Right lobe of liver (tissue), 4 donors: ENCODE measurements around the gene APRT.

Experiments used
- POLR2A ChIP-seq: fragments of 450-650 bp; IDR thresholded peaks from one replicate; pipeline ENCODE4 v1.6.1; 2017; ENCODE audit warnings: antibody characterized with exemption, mild to moderate bottlenecking
- TF ChIP-seq, protein P1 (sequence below), 4 donors: fragments of 200-600 bp in 3 of 4; fragments of 450-650 bp in 1 of 4; IDR thresholded peaks; one replicate each; pipeline versions ENCODE4 v1.5.1 to v1.8.0; 2016 to 2022; ENCODE audit warnings: antibody characterized with exemption in 4 of 4, mild to moderate bottlenecking in 2 of 4
- donor health status: DM: no; HTN: no; CAD: no.
- donor health status: DM: no; HTN: no; CAD: no.
- donor health status: DM: no; HTN: yes; CAD: no.

DNA sequence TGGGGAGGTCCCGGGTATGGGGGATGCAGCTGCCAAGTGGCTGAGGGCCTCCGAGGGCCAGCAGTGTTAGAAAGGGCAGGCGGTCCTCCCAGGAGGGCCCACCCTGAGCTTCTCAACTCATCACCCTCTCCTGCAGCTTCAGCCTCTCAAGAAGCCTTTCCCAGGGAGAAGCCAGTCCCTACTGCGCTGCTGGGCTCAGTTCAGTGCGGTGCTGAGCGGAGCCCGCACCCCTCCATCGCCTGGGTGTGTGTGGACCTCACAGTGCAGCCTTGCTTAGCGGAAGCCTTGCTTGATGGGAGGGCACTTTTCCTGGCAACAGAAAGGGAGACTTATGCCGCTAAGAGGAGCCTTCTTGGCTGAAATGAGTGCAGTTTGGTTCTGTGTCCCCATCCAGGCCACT is 3.5 kb upstream of the APRT start:
- TF ChIP-seq, protein P1, sequence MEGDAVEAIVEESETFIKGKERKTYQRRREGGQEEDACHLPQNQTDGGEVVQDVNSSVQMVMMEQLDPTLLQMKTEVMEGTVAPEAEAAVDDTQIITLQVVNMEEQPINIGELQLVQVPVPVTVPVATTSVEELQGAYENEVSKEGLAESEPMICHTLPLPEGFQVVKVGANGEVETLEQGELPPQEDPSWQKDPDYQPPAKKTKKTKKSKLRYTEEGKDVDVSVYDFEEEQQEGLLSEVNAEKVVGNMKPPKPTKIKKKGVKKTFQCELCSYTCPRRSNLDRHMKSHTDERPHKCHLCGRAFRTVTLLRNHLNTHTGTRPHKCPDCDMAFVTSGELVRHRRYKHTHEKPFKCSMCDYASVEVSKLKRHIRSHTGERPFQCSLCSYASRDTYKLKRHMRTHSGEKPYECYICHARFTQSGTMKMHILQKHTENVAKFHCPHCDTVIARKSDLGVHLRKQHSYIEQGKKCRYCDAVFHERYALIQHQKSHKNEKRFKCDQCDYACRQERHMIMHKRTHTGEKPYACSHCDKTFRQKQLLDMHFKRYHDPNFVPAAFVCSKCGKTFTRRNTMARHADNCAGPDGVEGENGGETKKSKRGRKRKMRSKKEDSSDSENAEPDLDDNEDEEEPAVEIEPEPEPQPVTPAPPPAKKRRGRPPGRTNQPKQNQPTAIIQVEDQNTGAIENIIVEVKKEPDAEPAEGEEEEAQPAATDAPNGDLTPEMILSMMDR (IDR thresholded peaks at IDR 0.05), result no peak
- no peak for TF ChIP-seq POLR2A
